Smooth muscle cell (in vitro differentiated cells): ENCODE measurements around the gene BBS5. TPM values are rescaled to one million over a fixed set of nuclear protein-coding genes. Genes with fewer than 3 reads are reported as not detected.
A peak's percentile ranks its signal among the peaks of the same experiment; 100 is the strongest.
"Not testable (repeated sequence)": the region's sequence is repeated elsewhere in the genome, so short reads cannot be mapped to it uniquely, and the experiment has no call there.

ENCODE experiments used
- DNase-seq: peaks from one replicate; lab custom pipeline; 2025; ENCODE audit not compliant: unreplicated experiment; lab: John Stamatoyannopoulos, UW
- H2AFZ ChIP-seq: fragments of 200-600 bp; sonication (generic); 2 replicates; pipeline ENCODE4 v1.6.0; 2016; ENCODE audit warnings: antibody characterized with exemption, low read depth, mild to moderate bottlenecking
- H3F3A ChIP-seq: fragments of 200-600 bp; sonication (generic); 2 replicates; pipeline ENCODE4 v1.6.0; 2017; ENCODE audit warnings: antibody characterized with exemption, low read depth
- H3K27ac ChIP-seq: fragments of 200-600 bp; sonication (generic); 2 replicates; pipeline ENCODE4 v1.5.1; 2016; ENCODE audit warnings: low read depth, mild to moderate bottlenecking
- H3K27me3 ChIP-seq: fragments of 200-600 bp; sonication (generic); 2 replicates; pipeline ENCODE4 v1.6.1; 2016; ENCODE audit warnings: low read depth, mild to moderate bottlenecking
- H3K36me3 ChIP-seq: fragments of 200-600 bp; sonication (generic); 2 replicates; pipeline ENCODE4 v1.5.1; 2016; ENCODE audit warnings: low read depth
- H3K4me1 ChIP-seq: fragments of 200-600 bp; sonication (generic); 2 replicates; pipeline ENCODE4 v1.5.1; 2016; ENCODE audit warnings: low read depth
- H3K4me2 ChIP-seq: fragments of 200-600 bp; sonication (generic); 2 replicates; pipeline ENCODE4 v1.6.0; 2016; ENCODE audit warnings: mild to moderate bottlenecking
- H3K4me3 ChIP-seq: fragments of 200-600 bp; sonication (generic); 2 replicates; pipeline ENCODE4 v1.5.1; 2016; ENCODE audit warnings: mild to moderate bottlenecking
- H3K79me2 ChIP-seq: fragments of 200-600 bp; sonication (generic); 2 replicates; pipeline ENCODE4 v1.6.0; 2016; ENCODE audit warnings: low read depth, mild to moderate bottlenecking
- H3K9ac ChIP-seq: fragments of 200-600 bp; sonication (generic); 2 replicates; pipeline ENCODE4 v1.6.0; 2016; ENCODE audit warnings: low read depth
- H3K9me3 ChIP-seq: fragments of 200-600 bp; sonication (generic); replicated peaks from 2 replicates; pipeline ENCODE4 v1.5.1; 2016; ENCODE audit warnings: low read depth
- H4K20me1 ChIP-seq: fragments of 200-600 bp; sonication (generic); 2 replicates; pipeline ENCODE4 v1.6.0; 2016; ENCODE audit warnings: low read depth
- CTCF ChIP-seq: fragments of 200-600 bp; sonication (generic); IDR thresholded peaks from 2 replicates; pipeline ENCODE4 v1.5.1; 2017; ENCODE audit warnings: borderline replicate concordance, mild to moderate bottlenecking, antibody characterized with exemption; ENCODE audit not compliant: insufficient read depth, poor library complexity, severe bottlenecking
- whole genome bisulfite sequencing: methylation state at CpG from one replicate; pipeline ENCODE4 v1.1.7; 2016; ENCODE audit warnings: low lambda C conversion rate; 5-methylcytosine and 5-hydroxymethylcytosine counted together
- polyA plus RNA-seq: library from polyadenylated mRNA; unstranded; fragments of >200 nt; fragmentation: Nextera tagmentation; extraction: Ambion mirVana; gene quantifications from 2 replicates; pipeline ENCODE4 v1.2.1, GENCODE V29; 2016
- total RNA-seq: library from RNA; depleted of rRNA; stranded (reverse); fragments of >200 nt; gene quantifications from 2 replicates; pipeline ENCODE4 v1.2.3, GENCODE V29; 2014

The BBS5 gene
- total and polyA plus RNA-seq, 2 experiments from 2014 or later, result 4.3 to 5.4 TPM

- H3K36me3 ChIP-seq, result no peaks in the 10 kb centered on the region
- peak; percentile 4 for DNase-seq
- no peak overlapping the region for H3K27ac ChIP-seq
- H3K27me3 ChIP-seq, result no peaks in the 10 kb centered on the region
- H3K9me3 ChIP-seq, result no peaks in the 10 kb centered on the region
- no peak overlapping the region for H3K9ac ChIP-seq
- H3K4me1 ChIP-seq, result no peaks in the 10 kb centered on the region
- TF ChIP-seq CTCF, result peak; percentile 84
- no peak overlapping the region for H2AFZ ChIP-seq
- no peaks in the 10 kb centered on the region for H4K20me1 ChIP-seq
- no peaks in the 10 kb centered on the region for H3K79me2 ChIP-seq
- WGBS, result 2% methylated on average over 2 of the region's 2 CpGs
- H3K4me3 ChIP-seq, result no peak overlapping the region
- no peak overlapping the region for H3K4me2 ChIP-seq
- no peaks in the 10 kb centered on the region for H3F3A ChIP-seq
These were observed 49.0 kb downstream of the BBS5 start for GRCh38 chr2:169528271-169528701.

GRCh38 chr2:169539460-169539859 is 60.2 kb downstream of the BBS5 start:
- not testable (repeated sequence) for H3K4me2 ChIP-seq, H3K9ac ChIP-seq, H4K20me1 ChIP-seq, H2AFZ ChIP-seq, H3F3A ChIP-seq, H3K27me3 ChIP-seq, H3K9me3 ChIP-seq, H3K4me3 ChIP-seq, DNase-seq, H3K79me2 ChIP-seq, H3K27ac ChIP-seq, H3K4me1 ChIP-seq
- 97% methylated on average over 2 of the region's 2 CpGs for WGBS
- H3K36me3 ChIP-seq, result peaks cover 13% of the 10 kb centered on the region

- H3K4me2 ChIP-seq, result no peak overlapping the region
- DNase-seq, result no peak
- 96% methylated on average over 2 of the region's 2 CpGs for WGBS
- no peaks in the 10 kb centered on the region for H3K4me1 ChIP-seq
- no peak overlapping the region for H3K9ac ChIP-seq
- TF ChIP-seq CTCF, result no peak
- H3K27me3 ChIP-seq, result no peaks in the 10 kb centered on the region
- H3K4me3 ChIP-seq, result no peak overlapping the region
- no peaks in the 10 kb centered on the region for H3K9me3 ChIP-seq
- H3F3A ChIP-seq, result no peaks in the 10 kb centered on the region
- no peaks in the 10 kb centered on the region for H4K20me1 ChIP-seq
- peaks cover 15% of the 10 kb centered on the region for H3K36me3 ChIP-seq
- H3K27ac ChIP-seq, result no peak overlapping the region
- no peak overlapping the region for H2AFZ ChIP-seq
- H3K79me2 ChIP-seq, result no peaks in the 10 kb centered on the region
These were observed 60.9 kb downstream of the BBS5 start for GRCh38 chr2:169540146-169540545.

- Histone ChIP-seq H3K4me1 (no peaks in the 10 kb centered on the region), H3K4me2 (no peak overlapping the region), H3K27ac (no peak overlapping the region), H3K9me3 (no peaks in the 10 kb centered on the region), H3K79me2 (no peaks in the 10 kb centered on the region), H3K27me3 (no peaks in the 10 kb centered on the region), H3K9ac (no peak overlapping the region), H2AFZ (no peak overlapping the region), H3K4me3 (no peak overlapping the region), H3F3A (no peaks in the 10 kb centered on the region), H4K20me1 (no peaks in the 10 kb centered on the region), H3K36me3 (peaks cover 20% of the 10 kb centered on the region)
- DNase-seq, result no peak
- WGBS, result 79% methylated on average over 3 of the region's 3 CpGs
- TF ChIP-seq CTCF, result no peak
These were observed 63.1 kb downstream of the BBS5 start for GRCh38 chr2:169542433-169542832.
